CD4-positive, alpha-beta T cell treated with Interleukin-12 subunit alpha and Interleukin-12 subunit beta, for 1 hour (primary cell): ENCODE results near the gene ILRUN.
"Not testable (repeated sequence)": the region's sequence is repeated elsewhere in the genome, so short reads cannot be mapped to it uniquely, and the experiment has no call there.

Experiments used
- DNase-seq: peaks from one replicate; pipeline ENCODE4 v3.0.0-alpha.2; 2020

ILRUN gene

GRCh38 chr6:34696189-34696738, 303 bp downstream of the ILRUN start:
- DNase-seq: no peak

GRCh38 chr6:34695729-34696188, 808 bp downstream of the ILRUN start:
- DNase-seq: no peak

GRCh38 chr6:34692280-34692679, 4.3 kb downstream of the ILRUN start:
- DNase-seq: no peak

- DNase-seq: no peak
Measured at GRCh38 chr6:34689742-34690141, 6.8 kb downstream of the ILRUN start.

- DNase-seq: no peak
Measured at GRCh38 chr6:34688956-34689355, 7.6 kb downstream of the ILRUN start.

- DNase-seq: no peak
Measured at GRCh38 chr6:34684919-34685318, 11.6 kb downstream of the ILRUN start.

GRCh38 chr6:34684364-34684763, 12.2 kb downstream of the ILRUN start:
- no peak for DNase-seq

- no peak for DNase-seq
Measured at GRCh38 chr6:34680802-34681515, 15.6 kb downstream of the ILRUN start.

- not testable (repeated sequence) for DNase-seq
Measured at GRCh38 chr6:34680313-34680712, 16.3 kb downstream of the ILRUN start.

GRCh38 chr6:34679552-34680253, 16.9 kb downstream of the ILRUN start:
- DNase-seq: no peak

- no peak for DNase-seq
Measured at GRCh38 chr6:34676140-34676539, 20.4 kb downstream of the ILRUN start.

GRCh38 chr6:34674930-34675329, 21.6 kb downstream of the ILRUN start:
- not testable (repeated sequence) for DNase-seq

GRCh38 chr6:34674268-34674639, 22.3 kb downstream of the ILRUN start:
- DNase-seq: no peak

- DNase-seq: peak; percentile 30
Measured at GRCh38 chr6:34673064-34673463, 23.5 kb downstream of the ILRUN start.

- peak; percentile 38 for DNase-seq
Measured at GRCh38 chr6:34672657-34673043, 23.9 kb downstream of the ILRUN start.

GRCh38 chr6:34671801-34672656, 24.5 kb downstream of the ILRUN start:
- DNase-seq: peak; percentile 88

GRCh38 chr6:34671367-34671766, 25.2 kb downstream of the ILRUN start:
- no peak for DNase-seq

GRCh38 chr6:34668799-34669198, 27.8 kb downstream of the ILRUN start:
- DNase-seq: not testable (repeated sequence)

GRCh38 chr6:34667481-34668238, 28.9 kb downstream of the ILRUN start:
- DNase-seq: no peak

- no peak for DNase-seq
Measured at GRCh38 chr6:34665019-34665418, 31.5 kb downstream of the ILRUN start.

- no peak for DNase-seq
Measured at GRCh38 chr6:34664256-34664971, 32.2 kb downstream of the ILRUN start.

GRCh38 chr6:34663831-34664255, 32.7 kb downstream of the ILRUN start:
- no peak for DNase-seq
